Thyroid gland (tissue), 4 donors: ENCODE data around the gene OGN. TPM values are rescaled to one million over a fixed set of nuclear protein-coding genes. Genes with fewer than 3 reads are reported as not detected.

Experiments
- DNase-seq, 2 donors: peaks; one replicate each; pipeline ENCODE4 v3.0.0-alpha.2; 2019
- H3K27ac ChIP-seq, 3 donors: fragments of 200-600 bp; sonication (generic); 1 replicate in 2 of 3; 2 replicates in 1 of 3; pipeline ENCODE4 v1.5.1; 2016 to 2019; ENCODE audit warnings: mild to moderate bottlenecking in 1 of 3, moderate library complexity in 1 of 3
- H3K27me3 ChIP-seq: fragments of 200-600 bp; sonication (generic); one replicate; pipeline ENCODE4 v1.5.1; 2019
- H3K36me3 ChIP-seq, 2 donors: fragments of 200-600 bp; sonication (generic); one replicate each; pipeline ENCODE4 v1.5.1; 2016 to 2019
- H3K4me1 ChIP-seq, 2 donors: fragments of 200-600 bp; sonication (generic); one replicate each; pipeline ENCODE4 v1.5.1; 2017 to 2019
- H3K4me3 ChIP-seq, 3 donors: fragments of 200-600 bp; sonication (generic); replicated peaks in 1 of 3; 1 replicate in 2 of 3; 2 replicates in 1 of 3; pipeline ENCODE4 v1.5.1; 2016; ENCODE audit warnings: mild to moderate bottlenecking in 1 of 3
- H3K9me3 ChIP-seq: fragments of 200-600 bp; sonication (generic); one replicate; pipeline ENCODE4 v1.5.1; 2017
- POLR2A ChIP-seq, 2 donors: fragments of 450-650 bp; IDR thresholded peaks; one replicate each; pipeline ENCODE4 v1.6.1; 2017; ENCODE audit warnings: antibody characterized with exemption in 2 of 2, mild to moderate bottlenecking in 2 of 2, moderate library complexity in 1 of 2
- WGBS, 2 donors: methylation state at CpG; one replicate each; pipeline ENCODE4 v1.1.5; 2017; 5-methylcytosine and 5-hydroxymethylcytosine counted together
- intact Hi-C: fragments of 100-400 bp; cut with DNase I; formaldehyde crosslinking; loops from one replicate; pipeline ENCODE4 v1.15.1; 2023
- total RNA-seq, 4 donors: library from RNA; depleted of rRNA; stranded (reverse); fragments of >200 nt; gene quantifications; one replicate each; pipeline ENCODE4 v1.2.3, GENCODE V29; 2016
- TF ChIP-seq, protein P1 (sequence below), 6 experiments: fragments of 200-600 bp in 3 of 6; fragments of 450-650 bp in 3 of 6; sonication (generic) in 3 of 6; IDR thresholded peaks; one replicate each; pipeline ENCODE4 v1.5.1; 2016 to 2019; ENCODE audit warnings: antibody characterized with exemption in 6 of 6, mild to moderate bottlenecking in 2 of 6, inconsistent platforms in 1 of 6, moderate library complexity in 1 of 6

OGN gene, protein sequence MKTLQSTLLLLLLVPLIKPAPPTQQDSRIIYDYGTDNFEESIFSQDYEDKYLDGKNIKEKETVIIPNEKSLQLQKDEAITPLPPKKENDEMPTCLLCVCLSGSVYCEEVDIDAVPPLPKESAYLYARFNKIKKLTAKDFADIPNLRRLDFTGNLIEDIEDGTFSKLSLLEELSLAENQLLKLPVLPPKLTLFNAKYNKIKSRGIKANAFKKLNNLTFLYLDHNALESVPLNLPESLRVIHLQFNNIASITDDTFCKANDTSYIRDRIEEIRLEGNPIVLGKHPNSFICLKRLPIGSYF
- total RNA-seq: 10 to 100 TPM in 3 of 4 donors, 1 to 10 TPM in 1; 4.5 to 20.8 (median 16.1) TPM

DNA sequence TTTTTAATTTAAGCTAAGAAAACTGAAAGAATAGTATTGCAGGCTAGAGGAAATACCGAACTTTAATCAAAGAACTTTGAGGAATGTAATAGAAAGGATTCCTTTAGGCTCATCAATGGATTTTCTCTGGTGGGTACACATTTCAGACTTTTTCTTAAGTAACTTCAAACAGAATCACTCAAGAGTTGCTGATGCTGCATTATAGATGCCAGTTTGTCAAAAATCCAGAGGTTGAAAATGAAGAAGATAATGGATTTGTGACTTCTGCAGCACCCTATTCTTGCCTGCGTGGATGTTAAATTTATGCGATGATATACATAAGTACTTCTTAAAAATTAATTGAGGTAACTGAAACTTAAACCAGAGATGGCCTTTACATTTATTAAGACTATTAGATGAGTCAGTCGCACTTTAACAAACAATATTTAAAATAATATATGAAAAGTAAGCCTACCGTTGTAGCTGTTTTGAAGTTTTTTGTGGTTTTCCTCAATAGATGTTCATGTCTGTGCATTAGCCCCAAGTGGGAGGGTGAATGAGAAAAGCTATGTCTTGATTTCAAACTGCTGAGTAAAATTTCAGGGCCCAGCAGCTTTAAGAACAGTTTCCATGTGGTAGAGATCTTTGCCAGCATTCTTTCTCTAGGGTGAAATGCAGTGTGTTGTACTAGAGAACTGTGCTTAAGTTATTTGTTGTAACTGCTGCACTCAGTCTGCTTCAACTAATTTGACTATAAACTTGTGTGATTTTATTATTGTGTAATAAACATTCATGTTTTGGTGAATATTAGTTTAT is at the start of gene OGN:
Gene OGN, minus strand, starts transcription at position 537 of the 795 bp plus-strand sequence. CDS start 1,171 bp downstream, outside the sequence.
- no peaks in the 10 kb centered on the region for H3K4me1 ChIP-seq
- no peak within 1 kb of the TSS for H3K4me3 ChIP-seq
- no peak for DNase-seq
- no peak within 1 kb of the TSS for H3K27ac ChIP-seq
- TF ChIP-seq POLR2A (IDR thresholded peaks at IDR 0.05): no peak
- TF ChIP-seq, protein P1, sequence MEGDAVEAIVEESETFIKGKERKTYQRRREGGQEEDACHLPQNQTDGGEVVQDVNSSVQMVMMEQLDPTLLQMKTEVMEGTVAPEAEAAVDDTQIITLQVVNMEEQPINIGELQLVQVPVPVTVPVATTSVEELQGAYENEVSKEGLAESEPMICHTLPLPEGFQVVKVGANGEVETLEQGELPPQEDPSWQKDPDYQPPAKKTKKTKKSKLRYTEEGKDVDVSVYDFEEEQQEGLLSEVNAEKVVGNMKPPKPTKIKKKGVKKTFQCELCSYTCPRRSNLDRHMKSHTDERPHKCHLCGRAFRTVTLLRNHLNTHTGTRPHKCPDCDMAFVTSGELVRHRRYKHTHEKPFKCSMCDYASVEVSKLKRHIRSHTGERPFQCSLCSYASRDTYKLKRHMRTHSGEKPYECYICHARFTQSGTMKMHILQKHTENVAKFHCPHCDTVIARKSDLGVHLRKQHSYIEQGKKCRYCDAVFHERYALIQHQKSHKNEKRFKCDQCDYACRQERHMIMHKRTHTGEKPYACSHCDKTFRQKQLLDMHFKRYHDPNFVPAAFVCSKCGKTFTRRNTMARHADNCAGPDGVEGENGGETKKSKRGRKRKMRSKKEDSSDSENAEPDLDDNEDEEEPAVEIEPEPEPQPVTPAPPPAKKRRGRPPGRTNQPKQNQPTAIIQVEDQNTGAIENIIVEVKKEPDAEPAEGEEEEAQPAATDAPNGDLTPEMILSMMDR (IDR thresholded peaks at IDR 0.05): no peak
- H3K36me3 ChIP-seq: no peaks in the 10 kb centered on the region
- H3K27me3 ChIP-seq: no peaks in the 10 kb centered on the region
- no peaks in the 10 kb centered on the region for H3K9me3 ChIP-seq
- WGBS, 2 donors: 82 to 83% methylated on average over 5 of the region's 5 CpGs
- intact Hi-C loops: no loop called here

DNA sequence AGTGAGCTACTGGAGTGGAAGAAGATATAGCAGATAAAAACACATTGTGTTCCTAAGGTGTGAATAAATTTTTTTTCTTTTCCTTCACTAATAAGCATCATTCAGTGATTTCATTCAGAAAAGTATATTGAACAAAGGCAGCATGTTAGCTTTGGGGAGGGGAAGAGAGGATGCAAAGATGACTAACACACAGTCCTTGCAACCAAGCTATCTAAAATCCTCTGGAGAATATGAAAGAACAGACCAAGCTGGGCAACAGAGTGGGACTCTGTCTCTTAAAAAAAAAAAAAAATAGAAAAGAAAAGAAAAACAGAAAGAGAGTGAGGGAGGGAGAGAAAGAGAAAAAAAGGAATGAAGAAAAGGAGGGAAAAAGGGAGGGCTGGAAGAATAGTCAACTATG is 42.2 kb upstream of the OGN start:
- no peaks in the 10 kb centered on the region for H3K27me3 ChIP-seq
- peaks cover 0 to 7% of the 10 kb centered on the region in 2 donors for H3K4me1 ChIP-seq
- DNase-seq: no peak
- H3K27ac ChIP-seq: no peak overlapping the region
- H3K4me3 ChIP-seq: no peak overlapping the region
- intact Hi-C loops: no loop called here
- H3K9me3 ChIP-seq: no peaks in the 10 kb centered on the region
- no peak for TF ChIP-seq POLR2A (IDR thresholded peaks at IDR 0.05)
- TF ChIP-seq, protein P1 (IDR thresholded peaks at IDR 0.05): no peak
- H3K36me3 ChIP-seq: no peaks in the 10 kb centered on the region

DNA sequence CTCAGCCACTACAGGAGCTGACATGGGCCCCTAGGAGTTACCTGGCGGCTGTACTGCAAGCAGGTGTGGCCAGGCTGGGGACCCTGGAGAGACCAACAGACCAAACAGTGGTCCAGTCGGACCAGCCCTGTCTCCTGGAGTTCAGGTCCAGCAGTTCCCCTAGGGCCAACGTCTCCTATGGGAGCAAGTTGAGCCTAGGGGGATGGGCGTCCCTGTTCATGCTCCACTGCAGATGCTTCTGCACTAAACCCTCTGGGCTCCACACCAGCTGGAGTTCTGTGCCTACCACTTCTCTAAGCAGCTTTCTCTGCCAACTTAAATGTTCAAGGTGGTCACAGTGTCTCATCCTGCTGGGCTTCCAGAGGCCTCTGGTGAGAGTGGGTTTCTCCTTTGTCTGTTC is 40.5 kb upstream of the OGN start:
- intact Hi-C loops: no loop called here
- no peak overlapping the region for H3K27ac ChIP-seq
- 67% methylated on average over 1 of the region's 4 CpGs; no CpG with 5 or more reads in 1 of the 2 donors for WGBS, 2 donors
- no peak overlapping the region for H3K4me3 ChIP-seq
- peak; percentile 56 to 60 for DNase-seq
- TF ChIP-seq, protein P1 (IDR thresholded peaks at IDR 0.05): no peak
- no peak for TF ChIP-seq POLR2A (IDR thresholded peaks at IDR 0.05)
- H3K36me3 ChIP-seq: no peaks in the 10 kb centered on the region
- H3K27me3 ChIP-seq: no peaks in the 10 kb centered on the region
- H3K4me1 ChIP-seq: peaks cover 0 to 7% of the 10 kb centered on the region in 2 donors
- H3K9me3 ChIP-seq: no peaks in the 10 kb centered on the region

DNA sequence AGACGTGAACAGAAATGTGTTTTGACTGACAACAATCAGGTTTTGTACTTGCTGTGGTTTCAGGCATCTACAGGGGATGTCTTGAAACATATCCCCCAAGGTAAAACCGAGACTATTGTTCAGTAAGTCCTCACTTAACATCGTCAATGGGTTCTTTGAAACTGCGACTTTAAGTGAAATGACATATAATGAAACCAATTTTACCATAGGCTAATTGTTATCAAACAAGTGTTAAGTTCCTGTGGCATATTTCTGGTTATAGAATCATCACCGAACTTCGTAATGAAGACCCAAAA is 36.3 kb upstream of the OGN start:
- H3K9me3 ChIP-seq: no peaks in the 10 kb centered on the region
- 87 to 93% methylated on average over 6 of the region's 6 CpGs for WGBS, 2 donors
- no peak for DNase-seq
- H3K27me3 ChIP-seq: no peaks in the 10 kb centered on the region
- H3K36me3 ChIP-seq: no peaks in the 10 kb centered on the region
- intact Hi-C loops: no loop called here
- H3K27ac ChIP-seq: no peak overlapping the region
- TF ChIP-seq, protein P1 (IDR thresholded peaks at IDR 0.05): no peak
- no peak for TF ChIP-seq POLR2A (IDR thresholded peaks at IDR 0.05)
- no peak overlapping the region for H3K4me3 ChIP-seq
- peaks cover 0 to 7% of the 10 kb centered on the region in 2 donors for H3K4me1 ChIP-seq
